SW480 (cell line): ENCODE data around the gene HOMEZ.
"Not testable (repeated sequence)": the region's sequence is repeated elsewhere in the genome, so short reads cannot be mapped to it uniquely, and the experiment has no call there.

ENCODE experiments used
- DNase-seq: peaks from one replicate; pipeline ENCODE4 v3.0.0-alpha.2; 2016; ENCODE audit warnings: low spot score

Gene HOMEZ

GRCh38 chr14:23286020-23286901 lies at the start of gene HOMEZ:
HOMEZ (minus strand) TSS chr14:23286132; CDS start chr14:23285952, 180 bp downstream.
- DNase-seq, result peak; percentile 98

- no peak for DNase-seq
Observed at GRCh38 chr14:23335623-23336022, 49.7 kb upstream of the HOMEZ start.

- peak; percentile 70 for DNase-seq
Observed at GRCh38 chr14:23327947-23328744, 42.2 kb upstream of the HOMEZ start.

- DNase-seq, result no peak
Observed at GRCh38 chr14:23326491-23327332, 40.8 kb upstream of the HOMEZ start.

- DNase-seq, result not testable (repeated sequence)
Observed at GRCh38 chr14:23325746-23326145, 39.8 kb upstream of the HOMEZ start.

- DNase-seq, result no peak
Observed at GRCh38 chr14:23324993-23325392, 39.1 kb upstream of the HOMEZ start.

- DNase-seq, result no peak
Observed at GRCh38 chr14:23324455-23324846, 38.5 kb upstream of the HOMEZ start.

- DNase-seq, result no peak
Observed at GRCh38 chr14:23323838-23324454, 38.0 kb upstream of the HOMEZ start.

- no peak for DNase-seq
Observed at GRCh38 chr14:23322568-23323517, 36.9 kb upstream of the HOMEZ start.

GRCh38 chr14:23321572-23322547 lies 35.9 kb upstream of the HOMEZ start:
- DNase-seq, result peak; percentile 42

- peak; percentile 99 for DNase-seq
Observed at GRCh38 chr14:23320584-23321571, 34.9 kb upstream of the HOMEZ start, which contains the start of gene PABPN1. PABPN1 (plus strand) TSS chr14:23321457; CDS start chr14:23321470, 13 bp downstream.

- no peak for DNase-seq
Observed at GRCh38 chr14:23319746-23320583, 34.0 kb upstream of the HOMEZ start.

- DNase-seq, result no peak
Observed at GRCh38 chr14:23316300-23316699, 30.4 kb upstream of the HOMEZ start.

GRCh38 chr14:23310546-23310945 lies 24.6 kb upstream of the HOMEZ start:
- no peak for DNase-seq

GRCh38 chr14:23308721-23309445 lies 23.0 kb upstream of the HOMEZ start:
- no peak for DNase-seq
